ENCODE results near the gene DNAH14.

GRCh38 chr1:225428068-225428880 is 498.8 kb downstream of the DNAH14 start:
- TF ChIP-seq CTCF (IDR thresholded peaks at IDR 0.05; ENCODE audit: low read length) (no peak), EZH2 (optimal IDR thresholded peaks at IDR 0.05; ENCODE audit: low read depth, low read length) (no peak)

All from MM.1S (cell line).